Stomach (tissue), 9 donors: ENCODE results near the gene FRYL. TPM values are rescaled to one million over a fixed set of nuclear protein-coding genes. Genes with fewer than 3 reads are reported as not detected.

Source experiments
- DNase-seq, 2 donors: peaks; one replicate each; pipeline versions ENCODE4 v3.0.0 to v3.0.0-alpha.2; 2013 to 2019
- H3K27ac ChIP-seq, 5 donors: fragments of 200-600 bp in 4 of 5; sonication (generic) in 4 of 5; one replicate each; pipeline ENCODE4 v1.5.1; 2013 to 2019; ENCODE audit warnings: mild to moderate bottlenecking in 1 of 5, moderate library complexity in 1 of 5
- H3K27me3 ChIP-seq, 3 donors: fragments of 200-600 bp; sonication (generic); one replicate each; pipeline ENCODE4 v1.5.1; 2017 to 2019; ENCODE audit warnings: mixed run types in 1 of 3
- H3K36me3 ChIP-seq, 4 donors: fragments of 200-600 bp; sonication (generic); 1 replicate in 3 of 4; 2 replicates in 1 of 4; pipeline ENCODE4 v1.5.1; 2016 to 2019
- H3K4me1 ChIP-seq, 4 donors: fragments of 200-600 bp; sonication (generic); one replicate each; pipeline ENCODE4 v1.5.1; 2016 to 2019
- H3K4me3 ChIP-seq, 4 donors: fragments of 200-600 bp; sonication (generic) in 3 of 4; one replicate each; pipeline ENCODE4 v1.5.1; 2016 to 2019; ENCODE audit warnings: mild to moderate bottlenecking in 1 of 4
- H3K9me3 ChIP-seq, 4 donors: fragments of 200-600 bp; sonication (generic); one replicate each; pipeline ENCODE4 v1.5.1; 2016 to 2019
- EP300 ChIP-seq: sonication (generic); formaldehyde crosslinking; IDR thresholded peaks from one replicate; pipeline ENCODE4 v1.6.1; 2017; ENCODE audit warnings: antibody characterized with exemption
- POLR2A ChIP-seq, 4 donors: fragments of 450-650 bp; IDR thresholded peaks; one replicate each; pipeline ENCODE4 v1.6.1; 2016; ENCODE audit warnings: antibody characterized with exemption in 4 of 4, control low read depth in 2 of 4, mild to moderate bottlenecking in 1 of 4, moderate library complexity in 1 of 4
- POLR2AphosphoS5 ChIP-seq, 3 donors: sonication (generic); formaldehyde crosslinking; IDR thresholded peaks; one replicate each; pipeline ENCODE4 v1.6.1; 2016; ENCODE audit warnings: antibody characterized with exemption in 3 of 3
- WGBS, 5 donors: extraction: QIAGEN DNeasy Blood & Tissue Kit in 3 of 5; methylation state at CpG; one replicate each; pipeline versions ENCODE4 v1.1.5 to v1.1.7; 2013 to 2018; 5-methylcytosine and 5-hydroxymethylcytosine counted together
- intact Hi-C: fragments of 100-400 bp; cut with DNase I; formaldehyde crosslinking; loops from one replicate; pipeline ENCODE4 v1.15.1; 2023; ENCODE audit warnings: low total_unique reads
- polyA plus RNA-seq, 3 donors: library from polyadenylated mRNA; stranded (reverse); fragments of 200-250 nt; gene quantifications; one replicate each; pipeline ENCODE4 v1.2.3, GENCODE V29; 2013
- total RNA-seq, 5 donors: library from RNA; depleted of rRNA; stranded (reverse); fragments of >200 nt; gene quantifications; one replicate each; pipeline versions ENCODE4 v1.1.0 to v1.2.3, GENCODE V29; 2014 to 2016
- TF ChIP-seq, protein P1 (sequence below), 7 experiments: fragments of 450-650 bp in 4 of 7; fragments of 200-600 bp in 3 of 7; sonication (generic) in 3 of 7; IDR thresholded peaks; one replicate each; pipeline ENCODE4 v1.5.1; 2016 to 2019; ENCODE audit warnings: antibody characterized with exemption in 7 of 7, control low read depth in 2 of 7, mild to moderate bottlenecking in 1 of 7
- donor health status: healthy with polysubstance abuse.
- donor health status: Bipolar disorder and iron deficiency.
- donor health status: healthy.

Gene FRYL
- total and polyA plus RNA-seq, 8 donors, result 6.4 to 697 (median 67.0) TPM

DNA sequence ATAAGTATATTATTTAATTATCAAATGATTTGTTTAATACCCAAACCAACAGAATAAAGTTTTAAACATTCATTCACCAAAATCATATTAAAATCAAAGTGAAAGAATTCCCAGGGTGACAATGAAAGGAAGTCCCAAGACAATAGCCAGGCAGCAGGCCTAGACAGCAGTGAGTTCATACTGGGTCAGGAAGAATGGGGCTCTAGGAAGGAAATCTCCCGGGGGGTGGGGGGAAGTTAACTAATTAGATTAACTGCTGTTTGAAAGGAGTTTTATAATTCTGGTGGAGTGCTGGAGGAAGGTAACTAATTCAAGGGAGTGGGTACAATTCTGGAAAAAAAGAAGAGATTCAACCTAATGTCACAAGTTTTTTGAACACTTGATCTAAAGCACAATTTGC is 185.9 kb downstream of the FRYL start:
- Histone ChIP-seq H3K4me3 (no peak overlapping the region), H3K4me1 (no peaks in the 10 kb centered on the region), H3K36me3 (peaks cover 0 to 54% (median 42%) of the 10 kb centered on the region in 4 donors), H3K9me3 (no peaks in the 10 kb centered on the region), H3K27ac (no peak overlapping the region), H3K27me3 (no peaks in the 10 kb centered on the region)
- intact Hi-C loops, result no loop called here
- TF ChIP-seq, protein P1, sequence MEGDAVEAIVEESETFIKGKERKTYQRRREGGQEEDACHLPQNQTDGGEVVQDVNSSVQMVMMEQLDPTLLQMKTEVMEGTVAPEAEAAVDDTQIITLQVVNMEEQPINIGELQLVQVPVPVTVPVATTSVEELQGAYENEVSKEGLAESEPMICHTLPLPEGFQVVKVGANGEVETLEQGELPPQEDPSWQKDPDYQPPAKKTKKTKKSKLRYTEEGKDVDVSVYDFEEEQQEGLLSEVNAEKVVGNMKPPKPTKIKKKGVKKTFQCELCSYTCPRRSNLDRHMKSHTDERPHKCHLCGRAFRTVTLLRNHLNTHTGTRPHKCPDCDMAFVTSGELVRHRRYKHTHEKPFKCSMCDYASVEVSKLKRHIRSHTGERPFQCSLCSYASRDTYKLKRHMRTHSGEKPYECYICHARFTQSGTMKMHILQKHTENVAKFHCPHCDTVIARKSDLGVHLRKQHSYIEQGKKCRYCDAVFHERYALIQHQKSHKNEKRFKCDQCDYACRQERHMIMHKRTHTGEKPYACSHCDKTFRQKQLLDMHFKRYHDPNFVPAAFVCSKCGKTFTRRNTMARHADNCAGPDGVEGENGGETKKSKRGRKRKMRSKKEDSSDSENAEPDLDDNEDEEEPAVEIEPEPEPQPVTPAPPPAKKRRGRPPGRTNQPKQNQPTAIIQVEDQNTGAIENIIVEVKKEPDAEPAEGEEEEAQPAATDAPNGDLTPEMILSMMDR (IDR thresholded peaks at IDR 0.05), result no peak
- TF ChIP-seq POLR2A (IDR thresholded peaks at IDR 0.05), result no peak
- no peak for TF ChIP-seq EP300
- no peak for TF ChIP-seq POLR2AphosphoS5 (IDR thresholded peaks at IDR 0.05)
- 13 to 50% (median 31%) methylated on average over 1 of the region's 1 CpG for WGBS, 5 donors
- peak in 1 of 2 donors; percentile 7 for DNase-seq

DNA sequence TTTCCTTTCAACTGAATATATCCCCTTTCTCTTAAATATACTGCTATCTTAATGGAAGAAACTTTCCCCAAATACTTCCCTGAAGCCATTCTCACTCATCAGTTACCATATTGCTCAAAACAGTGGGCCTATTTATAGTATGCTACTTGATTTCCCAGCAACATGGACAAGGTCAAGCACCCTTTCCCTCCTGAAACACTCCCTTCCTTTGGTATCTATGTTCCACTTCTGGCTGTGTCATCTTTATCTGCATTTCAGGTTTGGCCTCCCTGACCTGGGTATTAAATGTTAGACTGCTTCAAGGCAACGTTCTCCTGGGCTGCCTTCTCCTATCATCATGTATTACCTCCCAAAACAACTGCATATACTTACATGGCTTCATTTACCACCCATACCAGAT is 188.7 kb downstream of the FRYL start:
- WGBS, 5 donors, result 70 to 92% (median 79%) methylated on average over 1 of the region's 1 CpG
- Histone ChIP-seq H3K27ac (no peak overlapping the region), H3K4me3 (no peak overlapping the region), H3K27me3 (no peaks in the 10 kb centered on the region), H3K36me3 (peaks cover 2 to 66% (median 51%) of the 10 kb centered on the region in 4 donors), H3K4me1 (no peaks in the 10 kb centered on the region), H3K9me3 (no peaks in the 10 kb centered on the region)
- DNase-seq, result no peak
- TF ChIP-seq, protein P1 (IDR thresholded peaks at IDR 0.05), result no peak
- TF ChIP-seq POLR2AphosphoS5 (IDR thresholded peaks at IDR 0.05) (no peak), EP300 (no peak), POLR2A (IDR thresholded peaks at IDR 0.05) (no peak)
- intact Hi-C loops, result no loop called here

DNA sequence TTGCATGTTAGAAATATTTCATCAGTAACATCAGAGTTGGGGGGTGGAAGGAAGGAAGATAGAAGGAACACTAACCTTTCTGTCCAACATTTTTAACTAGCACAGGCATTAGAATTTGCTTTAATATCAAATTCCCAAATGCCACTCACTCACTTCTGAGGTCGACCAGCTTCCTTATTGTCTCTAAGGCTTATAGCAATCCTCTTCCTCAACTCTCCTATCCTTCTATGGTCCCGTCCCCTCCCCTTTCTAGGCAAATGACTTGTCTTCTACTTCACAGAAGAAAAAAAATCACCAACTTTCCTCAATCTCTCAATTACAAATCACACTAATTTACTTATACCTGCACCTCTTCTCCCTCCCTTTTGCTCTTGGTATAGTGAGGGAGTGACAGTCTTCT is 189.2 kb downstream of the FRYL start:
- TF ChIP-seq, protein P1 (IDR thresholded peaks at IDR 0.05), result no peak
- TF ChIP-seq POLR2A (IDR thresholded peaks at IDR 0.05) (no peak), POLR2AphosphoS5 (IDR thresholded peaks at IDR 0.05) (no peak), EP300 (no peak)
- no peak overlapping the region for H3K27ac ChIP-seq
- H3K36me3 ChIP-seq, result peaks cover 7 to 71% (median 56%) of the 10 kb centered on the region in 4 donors
- H3K4me1 ChIP-seq, result no peaks in the 10 kb centered on the region
- DNase-seq, result no peak
- H3K9me3 ChIP-seq, result no peaks in the 10 kb centered on the region
- 88 to 95% (median 91%) methylated on average over 2 of the region's 2 CpGs for WGBS, 5 donors
- intact Hi-C loops, result no loop called here
- H3K27me3 ChIP-seq, result no peaks in the 10 kb centered on the region
- no peak overlapping the region for H3K4me3 ChIP-seq

DNA sequence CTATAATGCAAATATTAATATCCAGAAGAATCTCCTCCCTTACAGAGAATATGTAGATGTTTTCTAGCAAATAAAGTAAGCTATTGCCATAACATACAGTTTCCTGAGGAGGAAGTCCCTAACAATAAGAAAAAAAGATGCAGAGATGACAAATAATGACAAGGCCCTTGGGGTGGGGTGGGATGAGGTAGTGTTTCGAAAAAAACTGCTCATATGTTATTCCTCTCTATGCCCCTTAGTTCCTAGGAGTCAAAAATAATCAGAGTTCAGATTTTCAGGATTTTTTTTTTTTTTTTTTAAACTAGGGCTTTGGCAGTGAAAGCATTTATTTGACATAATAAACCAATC is 191.0 kb downstream of the FRYL start:
- 86 to 94% (median 93%) methylated on average over 1 of the region's 1 CpG for WGBS, 5 donors
- Histone ChIP-seq H3K4me1 (no peaks in the 10 kb centered on the region), H3K27ac (no peak overlapping the region), H3K4me3 (no peak overlapping the region), H3K9me3 (no peaks in the 10 kb centered on the region), H3K36me3 (peaks cover 14 to 72% (median 58%) of the 10 kb centered on the region in 4 donors), H3K27me3 (no peaks in the 10 kb centered on the region)
- intact Hi-C loops, result no loop called here
- no peak for DNase-seq
- TF ChIP-seq POLR2A (IDR thresholded peaks at IDR 0.05) (no peak), POLR2AphosphoS5 (IDR thresholded peaks at IDR 0.05) (no peak), EP300 (no peak)
- TF ChIP-seq, protein P1 (IDR thresholded peaks at IDR 0.05), result no peak
